HepG2 (cell line): ENCODE measurements around the gene CRKL. TPM values are rescaled to one million over a fixed set of nuclear protein-coding genes. Genes with fewer than 3 reads are reported as not detected.
A peak's percentile ranks its signal among the peaks of the same experiment; 100 is the strongest.

Experiments
- DNMT3B ChIP-seq: conservative IDR thresholded peaks from 2 replicates; pipeline ENCODE4 v1.6.1; 2016; ENCODE audit warnings: missing biosample characterization, control low read depth
- GATAD1 ChIP-seq: IDR thresholded peaks from 2 replicates; pipeline ENCODE4 v1.6.1; 2016; ENCODE audit warnings: missing genetic modification reagents, missing compliant biosample characterization
- HDAC2 ChIP-seq: sonication (generic); formaldehyde crosslinking; IDR thresholded peaks from 2 replicates; pipeline ENCODE4 v1.4.0; 2020; ENCODE audit warnings: missing genetic modification reagents
- JUN ChIP-seq: sonication (generic); formaldehyde crosslinking; IDR thresholded peaks from 2 replicates; pipeline ENCODE4 v1.4.0; 2020; ENCODE audit warnings: mild to moderate bottlenecking, missing genetic modification reagents
- LCORL ChIP-seq, 2 experiments: fragments of 450-650 bp in 1 of 2; sonication (generic) in 1 of 2; formaldehyde crosslinking in 1 of 2; IDR thresholded peaks; 2 replicates each; pipeline versions ENCODE4 v1.5.0 to v1.6.1; 2017 to 2020; ENCODE audit warnings: antibody characterized with exemption in 1 of 2, missing genetic modification reagents in 1 of 2
- MED1 ChIP-seq: sonication (generic); formaldehyde crosslinking; IDR thresholded peaks from 2 replicates; pipeline ENCODE4 v1.4.0; 2020; ENCODE audit warnings: missing genetic modification reagents
- MIER3 ChIP-seq: IDR thresholded peaks from 2 replicates; pipeline ENCODE4 v1.6.1; 2016; ENCODE audit warnings: missing compliant biosample characterization, borderline replicate concordance
- NFE2L2 ChIP-seq: fragments of 150-350 bp; IDR thresholded peaks from 2 replicates; pipeline ENCODE4 v1.6.1; 2014; ENCODE audit warnings: low read length
- NFKB2 ChIP-seq: sonication (generic); formaldehyde crosslinking; IDR thresholded peaks from 2 replicates; pipeline ENCODE4 v1.4.0; 2020; ENCODE audit warnings: missing genetic modification reagents, borderline replicate concordance
- SP2 ChIP-seq: sonication (generic); formaldehyde crosslinking; IDR thresholded peaks from 2 replicates; pipeline ENCODE4 v1.5.1; 2020; ENCODE audit warnings: mild to moderate bottlenecking, missing genetic modification reagents
- ZNF672 ChIP-seq: sonication (generic); formaldehyde crosslinking; IDR thresholded peaks from 2 replicates; pipeline ENCODE4 v1.8.1; 2022; ENCODE audit warnings: missing genetic modification reagents
- polyA plus RNA-seq, 8 experiments: library from polyadenylated mRNA; depleted of rRNA in 3 of 8; stranded (reverse) in 7 of 8; unstranded in 1 of 8; fragments of >200 nt; fragmentation: Illumina TruSeq in 4 of 8; extraction: Trizol in 4 of 8; gene quantifications; 2 replicates each; pipeline versions ENCODE4 v1.2.1 to v1.2.3, GENCODE V29; 2011 to 2016; ENCODE audit warnings: low read depth in 4 of 8, missing spikeins in 1 of 8, mixed read lengths in 1 of 8; ENCODE audit not compliant: insufficient read depth in 1 of 8
- total RNA-seq, 5 experiments: library from RNA; depleted of rRNA; stranded (reverse); fragments of >200 nt; fragmentation: Illumina TruSeq; extraction: Trizol; gene quantifications; 2 replicates each; pipeline ENCODE4 v1.2.3, GENCODE V29; 2016; ENCODE audit warnings: low read depth in 1 of 5
- TF ChIP-seq, protein P1 (sequence below): sonication (generic); formaldehyde crosslinking; IDR thresholded peaks from 2 replicates; pipeline ENCODE4 v1.8.0; 2022; ENCODE audit warnings: missing genetic modification reagents, mild to moderate bottlenecking, borderline replicate concordance
- TF ChIP-seq, protein P2 (sequence below): sonication (generic); formaldehyde crosslinking; IDR thresholded peaks from 2 replicates; pipeline ENCODE4 v1.8.0; 2022; ENCODE audit warnings: mild to moderate bottlenecking, missing genetic modification reagents; ENCODE audit not compliant: insufficient replicate concordance
- TF ChIP-seq, protein P3 (sequence below): sonication (generic); formaldehyde crosslinking; IDR thresholded peaks from 2 replicates; pipeline ENCODE4 v1.4.0; 2020; ENCODE audit warnings: missing genetic modification reagents, mild to moderate bottlenecking, borderline replicate concordance

The CRKL gene
- total and polyA plus RNA-seq, 2 of the 13 experiments (the other 11 are each of a cell fraction or from before 2014, with no cell fraction given) = 37.4 to 60.6 TPM

DNA sequence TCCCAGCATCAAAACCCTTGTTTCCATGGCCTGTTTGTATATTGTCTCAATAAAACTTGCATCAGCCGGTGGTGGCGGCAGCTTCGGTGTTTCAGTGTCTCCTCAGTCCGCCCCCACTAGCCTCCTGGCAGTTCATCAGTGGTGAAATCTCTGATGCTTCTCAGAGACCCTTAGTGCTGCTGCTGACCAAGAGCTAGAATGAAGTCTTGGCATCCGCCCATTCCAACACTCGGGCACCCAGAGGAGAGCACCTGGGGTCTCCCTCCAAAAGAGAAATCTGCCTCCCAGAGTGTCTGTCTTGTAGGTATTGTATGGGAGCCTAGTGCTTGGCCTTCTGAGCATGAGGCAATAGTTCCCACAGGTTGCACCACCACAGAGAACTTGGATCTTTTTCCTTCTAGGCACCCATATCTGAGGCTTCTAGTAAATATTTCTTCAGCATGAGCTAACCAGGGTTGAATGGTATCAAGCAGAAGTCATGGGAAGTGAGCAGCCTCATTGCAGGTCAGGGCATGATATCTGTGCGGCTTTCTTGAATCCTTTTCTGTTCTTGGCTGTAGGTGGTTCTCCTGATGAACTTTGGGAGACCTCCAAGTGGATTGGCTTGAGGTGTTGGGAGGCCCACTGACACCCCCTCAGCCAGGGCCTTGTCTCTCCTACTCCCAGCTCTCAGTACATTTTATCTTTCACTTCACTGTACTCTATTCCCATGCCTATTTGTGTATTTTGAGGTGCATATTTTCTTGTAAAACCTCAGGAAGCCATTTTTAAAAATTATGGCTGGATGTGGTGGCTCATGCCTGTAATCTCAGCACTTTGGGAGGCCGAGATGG is 36.7 kb downstream of the CRKL start (continued):
- TF ChIP-seq, protein P1, sequence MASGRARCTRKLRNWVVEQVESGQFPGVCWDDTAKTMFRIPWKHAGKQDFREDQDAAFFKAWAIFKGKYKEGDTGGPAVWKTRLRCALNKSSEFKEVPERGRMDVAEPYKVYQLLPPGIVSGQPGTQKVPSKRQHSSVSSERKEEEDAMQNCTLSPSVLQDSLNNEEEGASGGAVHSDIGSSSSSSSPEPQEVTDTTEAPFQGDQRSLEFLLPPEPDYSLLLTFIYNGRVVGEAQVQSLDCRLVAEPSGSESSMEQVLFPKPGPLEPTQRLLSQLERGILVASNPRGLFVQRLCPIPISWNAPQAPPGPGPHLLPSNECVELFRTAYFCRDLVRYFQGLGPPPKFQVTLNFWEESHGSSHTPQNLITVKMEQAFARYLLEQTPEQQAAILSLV (CRISPR knock-in tag) = no peak
- TF ChIP-seq JUN (CRISPR knock-in tag) = no peak
- peak; percentile 35; the same call in 1 of the 2 replicates for TF ChIP-seq MED1 (CRISPR knock-in tag)
- no peak for TF ChIP-seq NFE2L2
- TF ChIP-seq LCORL (IDR thresholded peaks at IDR 0.05) = no peak
- TF ChIP-seq LCORL (CRISPR knock-in tag; IDR thresholded peaks at IDR 0.05) = 0 out of 2 replicates have a peak, but pooled peaks have one; percentile 11
- TF ChIP-seq NFKB2 (CRISPR knock-in tag) = no peak
- TF ChIP-seq SP2 (CRISPR knock-in tag) = no peak
- 0 out of 2 replicates have a peak, but pooled peaks have one; percentile 9 for TF ChIP-seq GATAD1 (CRISPR knock-in tag)
- TF ChIP-seq DNMT3B (CRISPR knock-in tag) = 0 out of 2 replicates have a peak, but pooled peaks have one; percentile 73
- peak; percentile 47; the same call in 1 of the 2 replicates for TF ChIP-seq HDAC2 (CRISPR knock-in tag)
- TF ChIP-seq, protein P2, sequence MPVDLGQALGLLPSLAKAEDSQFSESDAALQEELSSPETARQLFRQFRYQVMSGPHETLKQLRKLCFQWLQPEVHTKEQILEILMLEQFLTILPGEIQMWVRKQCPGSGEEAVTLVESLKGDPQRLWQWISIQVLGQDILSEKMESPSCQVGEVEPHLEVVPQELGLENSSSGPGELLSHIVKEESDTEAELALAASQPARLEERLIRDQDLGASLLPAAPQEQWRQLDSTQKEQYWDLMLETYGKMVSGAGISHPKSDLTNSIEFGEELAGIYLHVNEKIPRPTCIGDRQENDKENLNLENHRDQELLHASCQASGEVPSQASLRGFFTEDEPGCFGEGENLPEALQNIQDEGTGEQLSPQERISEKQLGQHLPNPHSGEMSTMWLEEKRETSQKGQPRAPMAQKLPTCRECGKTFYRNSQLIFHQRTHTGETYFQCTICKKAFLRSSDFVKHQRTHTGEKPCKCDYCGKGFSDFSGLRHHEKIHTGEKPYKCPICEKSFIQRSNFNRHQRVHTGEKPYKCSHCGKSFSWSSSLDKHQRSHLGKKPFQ (CRISPR knock-in tag) = no peak
- TF ChIP-seq, protein P3, sequence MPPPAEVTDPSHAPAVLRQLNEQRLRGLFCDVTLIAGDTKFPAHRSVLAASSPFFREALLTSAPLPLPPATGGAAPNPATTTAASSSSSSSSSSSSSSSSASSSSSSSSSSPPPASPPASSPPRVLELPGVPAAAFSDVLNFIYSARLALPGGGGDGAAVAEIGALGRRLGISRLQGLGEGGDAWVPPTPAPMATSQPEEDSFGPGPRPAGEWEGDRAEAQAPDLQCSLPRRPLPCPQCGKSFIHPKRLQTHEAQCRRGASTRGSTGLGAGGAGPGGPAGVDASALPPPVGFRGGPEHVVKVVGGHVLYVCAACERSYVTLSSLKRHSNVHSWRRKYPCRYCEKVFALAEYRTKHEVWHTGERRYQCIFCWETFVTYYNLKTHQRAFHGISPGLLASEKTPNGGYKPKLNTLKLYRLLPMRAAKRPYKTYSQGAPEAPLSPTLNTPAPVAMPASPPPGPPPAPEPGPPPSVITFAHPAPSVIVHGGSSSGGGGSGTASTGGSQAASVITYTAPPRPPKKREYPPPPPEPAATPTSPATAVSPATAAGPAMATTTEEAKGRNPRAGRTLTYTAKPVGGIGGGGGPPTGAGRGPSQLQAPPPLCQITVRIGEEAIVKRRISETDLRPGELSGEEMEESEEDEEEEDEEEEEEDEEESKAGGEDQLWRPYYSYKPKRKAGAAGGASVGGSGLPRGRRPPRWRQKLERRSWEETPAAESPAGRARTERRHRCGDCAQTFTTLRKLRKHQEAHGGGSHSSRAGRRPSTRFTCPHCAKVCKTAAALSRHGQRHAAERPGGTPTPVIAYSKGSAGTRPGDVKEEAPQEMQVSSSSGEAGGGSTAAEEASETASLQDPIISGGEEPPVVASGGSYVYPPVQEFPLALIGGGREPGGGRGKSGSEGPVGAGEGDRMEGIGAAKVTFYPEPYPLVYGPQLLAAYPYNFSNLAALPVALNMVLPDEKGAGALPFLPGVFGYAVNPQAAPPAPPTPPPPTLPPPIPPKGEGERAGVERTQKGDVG (CRISPR knock-in tag) = no peak
- TF ChIP-seq MIER3 (CRISPR knock-in tag) = no peak
- TF ChIP-seq ZNF672 = no peak
